ENCODE data around the gene SEMA3C. TPM values are rescaled to one million over a fixed set of nuclear protein-coding genes. Genes with fewer than 3 reads are reported as not detected.

SEMA3C gene
- total RNA-seq, 1 experiment from 2014 or later: 13.3 TPM

- POLR2A ChIA-PET (ENCODE audit: low non-redundant PET): no interaction called here
Observed at GRCh38 chr7:80823057-80823456, 95.8 kb downstream of the SEMA3C start.

DNA sequence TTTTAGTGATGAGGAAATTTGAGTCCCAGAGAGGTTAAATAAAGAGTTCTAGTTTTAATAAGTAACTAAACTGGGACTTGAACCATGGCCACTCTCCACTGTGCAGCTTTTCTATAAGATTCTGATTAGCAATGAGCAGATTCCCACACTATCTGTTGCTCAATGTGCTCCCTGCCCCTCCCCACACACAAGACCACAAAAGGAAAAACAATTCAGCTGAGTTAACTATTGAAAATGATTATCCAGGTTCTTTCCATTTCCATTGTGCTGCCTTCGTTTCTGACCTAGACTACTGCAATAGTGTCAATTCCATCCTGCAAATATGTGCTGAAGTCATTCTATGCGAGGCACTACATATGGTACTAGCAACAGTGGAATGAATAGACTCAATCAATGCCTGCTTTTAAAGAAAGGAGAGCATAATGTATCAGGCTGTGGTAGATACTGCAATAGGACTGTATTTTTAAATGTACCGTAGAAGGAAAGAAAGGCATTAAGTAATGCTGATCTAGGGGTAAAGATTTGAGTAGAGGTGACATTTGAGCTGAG, 97.0 kb downstream of the SEMA3C start:
- no peak overlapping the region for H3K27ac ChIP-seq (ENCODE audit: low read depth, low read length, poor library complexity, severe bottlenecking)
- no peaks in the 10 kb centered on the region for H3K27me3 ChIP-seq (replicated peaks; ENCODE audit: insufficient read depth, low read depth, low read length, poor library complexity)
- no peaks in the 10 kb centered on the region for H3K4me1 ChIP-seq (ENCODE audit: insufficient read depth, low read length, poor library complexity, severe bottlenecking)

More at GRCh38 chr7:80823057-80823456, 95.8 kb downstream of the SEMA3C start:
- TF ChIP-seq CTCF (conservative IDR thresholded peaks at IDR 0.05; ENCODE audit: low read depth, low read length) (no peak), EZH2 (IDR thresholded peaks at IDR 0.05; ENCODE audit: borderline replicate concordance, low read depth, low read length, poor library complexity, severe bottlenecking) (no peak)
- Histone ChIP-seq H3K4me1 (ENCODE audit: insufficient read depth, low read length, poor library complexity, severe bottlenecking) (no peaks in the 10 kb centered on the region), H3K27ac (ENCODE audit: low read depth, low read length, poor library complexity, severe bottlenecking) (no peak overlapping the region), H3K4me3 (ENCODE audit: low read depth, low read length, poor library complexity, severe bottlenecking) (no peak overlapping the region), H3K36me3 (ENCODE audit: insufficient read depth, low read length, poor library complexity, severe bottlenecking) (no peaks in the 10 kb centered on the region), H3K27me3 (replicated peaks; ENCODE audit: insufficient read depth, low read depth, low read length, poor library complexity) (no peaks in the 10 kb centered on the region), H3K9me3 (ENCODE audit: low read depth, low read length, poor library complexity, severe bottlenecking) (no peaks in the 10 kb centered on the region)
- DNase-seq (ENCODE audit: low spot score): no peak
- no TSS peak for BruUV-seq (replicated peaks)
- CTCF ChIA-PET: no interaction called here
- intact Hi-C loops (cut with micrococcal nuclease; ENCODE audit: unreplicated experiment): no loop called here

DNA sequence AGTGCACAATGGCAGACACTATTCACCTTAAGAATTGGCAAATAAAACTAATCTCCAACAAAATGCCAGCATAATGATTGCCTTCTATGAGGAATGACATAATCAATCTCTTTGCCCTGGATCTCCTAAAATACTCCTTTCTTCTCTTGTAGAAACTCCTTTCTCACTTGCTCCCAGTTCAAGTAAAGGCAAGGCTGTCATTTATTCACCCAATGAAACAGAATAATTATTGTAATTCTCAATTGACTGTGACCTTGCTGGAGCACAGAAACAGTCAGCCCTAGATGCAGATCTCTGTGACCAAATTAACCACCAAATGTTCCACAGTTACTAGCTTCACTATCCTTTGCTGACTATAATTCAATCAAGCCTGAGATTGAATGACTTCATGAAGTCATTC, 99.3 kb downstream of the SEMA3C start:
- Histone ChIP-seq H3K4me1 (ENCODE audit: insufficient read depth, low read length, poor library complexity, severe bottlenecking) (no peaks in the 10 kb centered on the region), H3K36me3 (ENCODE audit: insufficient read depth, low read length, poor library complexity, severe bottlenecking) (no peaks in the 10 kb centered on the region), H3K27me3 (replicated peaks; ENCODE audit: insufficient read depth, low read depth, low read length, poor library complexity) (no peaks in the 10 kb centered on the region), H3K4me3 (ENCODE audit: low read depth, low read length, poor library complexity, severe bottlenecking) (no peak overlapping the region), H3K27ac (ENCODE audit: low read depth, low read length, poor library complexity, severe bottlenecking) (no peak overlapping the region), H3K9me3 (ENCODE audit: low read depth, low read length, poor library complexity, severe bottlenecking) (no peaks in the 10 kb centered on the region)
- no peak for DNase-seq (ENCODE audit: low spot score)
- CTCF ChIA-PET: no interaction called here
- BruUV-seq (replicated peaks): no TSS peak
- TF ChIP-seq CTCF (conservative IDR thresholded peaks at IDR 0.05; ENCODE audit: low read depth, low read length): no peak
- no peak for TF ChIP-seq EZH2 (IDR thresholded peaks at IDR 0.05; ENCODE audit: borderline replicate concordance, low read depth, low read length, poor library complexity, severe bottlenecking)
- intact Hi-C loops (cut with micrococcal nuclease; ENCODE audit: unreplicated experiment): no loop called here
- POLR2A ChIA-PET (ENCODE audit: low non-redundant PET): no interaction called here

More for the DNA sequence above, 97.0 kb downstream of the SEMA3C start:
- H3K36me3 ChIP-seq (ENCODE audit: insufficient read depth, low read length, poor library complexity, severe bottlenecking): no peaks in the 10 kb centered on the region
- DNase-seq (ENCODE audit: low spot score): no peak
- no peaks in the 10 kb centered on the region for H3K9me3 ChIP-seq (ENCODE audit: low read depth, low read length, poor library complexity, severe bottlenecking)
- intact Hi-C loops (cut with micrococcal nuclease; ENCODE audit: unreplicated experiment): no loop called here
- BruUV-seq (replicated peaks): no TSS peak
- POLR2A ChIA-PET (ENCODE audit: low non-redundant PET): no interaction called here
- CTCF ChIA-PET: no interaction called here
- H3K4me3 ChIP-seq (ENCODE audit: low read depth, low read length, poor library complexity, severe bottlenecking): no peak overlapping the region
- TF ChIP-seq EZH2 (IDR thresholded peaks at IDR 0.05; ENCODE audit: borderline replicate concordance, low read depth, low read length, poor library complexity, severe bottlenecking) (no peak), CTCF (conservative IDR thresholded peaks at IDR 0.05; ENCODE audit: low read depth, low read length) (no peak)

All from A673 (cell line).